Sigmoid colon (tissue), 7 donors: Measurements from ENCODE around the gene RPL22. TPM values are rescaled to one million over a fixed set of nuclear protein-coding genes. Genes with fewer than 3 reads are reported as not detected.

ENCODE experiments used
- DNase-seq: peaks from one replicate; pipeline ENCODE4 v3.0.0-alpha.2; 2019
- H3K27ac ChIP-seq, 4 donors: fragments of 200-600 bp; sonication (generic); one replicate each; pipeline ENCODE4 v1.5.1; 2016 to 2019; ENCODE audit warnings: mild to moderate bottlenecking in 1 of 4
- H3K27me3 ChIP-seq, 3 donors: fragments of 200-600 bp; sonication (generic); one replicate each; pipeline ENCODE4 v1.5.1; 2019; ENCODE audit warnings: mild to moderate bottlenecking in 1 of 3
- H3K36me3 ChIP-seq, 4 donors: fragments of 200-600 bp; sonication (generic); one replicate each; pipeline ENCODE4 v1.5.1; 2016 to 2019
- H3K4me1 ChIP-seq, 4 donors: fragments of 200-600 bp; sonication (generic); one replicate each; pipeline ENCODE4 v1.5.1; 2017 to 2019
- H3K4me3 ChIP-seq, 4 donors: fragments of 200-600 bp; sonication (generic); one replicate each; pipeline ENCODE4 v1.5.1; 2017 to 2019; ENCODE audit warnings: mild to moderate bottlenecking in 2 of 4, moderate library complexity in 1 of 4
- H3K9me3 ChIP-seq, 4 donors: fragments of 200-600 bp in 3 of 4; sonication (generic) in 3 of 4; one replicate each; pipeline versions ENCODE4 v1.5.1 to v1.6.1; 2013 to 2019
- EP300 ChIP-seq, 4 donors: sonication (generic); formaldehyde crosslinking; IDR thresholded peaks; one replicate each; pipeline ENCODE4 v1.6.1; 2017; ENCODE audit warnings: antibody characterized with exemption in 4 of 4
- POLR2A ChIP-seq, 2 donors: fragments of 450-650 bp; IDR thresholded peaks; one replicate each; pipeline ENCODE4 v1.6.1; 2016; ENCODE audit warnings: antibody characterized with exemption in 2 of 2, mild to moderate bottlenecking in 2 of 2, moderate library complexity in 2 of 2
- POLR2AphosphoS5 ChIP-seq, 4 donors: sonication (generic); formaldehyde crosslinking; IDR thresholded peaks; one replicate each; pipeline ENCODE4 v1.6.1; 2017; ENCODE audit warnings: antibody characterized with exemption in 4 of 4
- WGBS, 2 donors: extraction: QIAGEN DNeasy Blood & Tissue Kit; methylation state at CpG; one replicate each; pipeline ENCODE4 v1.1.7; 2013; 5-methylcytosine and 5-hydroxymethylcytosine counted together
- intact Hi-C: fragments of 100-400 bp; cut with DNase I; formaldehyde crosslinking; loops from one replicate; pipeline ENCODE4 v1.15.1; 2023
- polyA plus RNA-seq, 3 donors: library from polyadenylated mRNA; stranded (reverse); fragments of 200-250 nt; gene quantifications; one replicate each; pipeline ENCODE4 v1.2.3, GENCODE V29; 2013
- total RNA-seq, 4 donors: library from RNA; depleted of rRNA; stranded (reverse); fragments of >200 nt; gene quantifications; one replicate each; pipeline ENCODE4 v1.1.0, GENCODE V29; 2016
- TF ChIP-seq, protein P1 (sequence below), 4 experiments: fragments of 450-650 bp in 3 of 4; fragments of 200-600 bp in 1 of 4; IDR thresholded peaks; one replicate each; pipeline ENCODE4 v1.5.1; 2016 to 2019; ENCODE audit warnings: antibody characterized with exemption in 4 of 4, mild to moderate bottlenecking in 3 of 4, moderate library complexity in 2 of 4
- donor health status: healthy with polysubstance abuse.
- donor health status: Bipolar disorder and iron deficiency.
- donor health status: healthy.

Gene RPL22
- total and polyA plus RNA-seq, 7 donors = 166 to 443 (median 267) TPM

- no peak for TF ChIP-seq POLR2AphosphoS5 (IDR thresholded peaks at IDR 0.05)
- no peak for TF ChIP-seq POLR2A (IDR thresholded peaks at IDR 0.05)
- TF ChIP-seq, protein P1, sequence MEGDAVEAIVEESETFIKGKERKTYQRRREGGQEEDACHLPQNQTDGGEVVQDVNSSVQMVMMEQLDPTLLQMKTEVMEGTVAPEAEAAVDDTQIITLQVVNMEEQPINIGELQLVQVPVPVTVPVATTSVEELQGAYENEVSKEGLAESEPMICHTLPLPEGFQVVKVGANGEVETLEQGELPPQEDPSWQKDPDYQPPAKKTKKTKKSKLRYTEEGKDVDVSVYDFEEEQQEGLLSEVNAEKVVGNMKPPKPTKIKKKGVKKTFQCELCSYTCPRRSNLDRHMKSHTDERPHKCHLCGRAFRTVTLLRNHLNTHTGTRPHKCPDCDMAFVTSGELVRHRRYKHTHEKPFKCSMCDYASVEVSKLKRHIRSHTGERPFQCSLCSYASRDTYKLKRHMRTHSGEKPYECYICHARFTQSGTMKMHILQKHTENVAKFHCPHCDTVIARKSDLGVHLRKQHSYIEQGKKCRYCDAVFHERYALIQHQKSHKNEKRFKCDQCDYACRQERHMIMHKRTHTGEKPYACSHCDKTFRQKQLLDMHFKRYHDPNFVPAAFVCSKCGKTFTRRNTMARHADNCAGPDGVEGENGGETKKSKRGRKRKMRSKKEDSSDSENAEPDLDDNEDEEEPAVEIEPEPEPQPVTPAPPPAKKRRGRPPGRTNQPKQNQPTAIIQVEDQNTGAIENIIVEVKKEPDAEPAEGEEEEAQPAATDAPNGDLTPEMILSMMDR (IDR thresholded peaks at IDR 0.05) = no peak
- no peak for TF ChIP-seq EP300 (IDR thresholded peaks at IDR 0.05)
Observed at GRCh38 chr1:6180707-6181311, 18.6 kb downstream of the RPL22 start.

GRCh38 chr1:6180268-6180706 is 19.1 kb downstream of the RPL22 start, which contains the start of gene CHD5:
TSS of gene CHD5 (minus strand) at chr1:6180321. CDS start at chr1:6180023, 298 bp downstream.
- peaks cover 0 to 33% (median 30%) of the 10 kb centered on the region in 4 donors for H3K4me1 ChIP-seq

More at GRCh38 chr1:6180707-6181311, 18.6 kb downstream of the RPL22 start:
- no peak for DNase-seq
- Histone ChIP-seq H3K4me3 (peak overlapping the region in 1 of 4 donors; percentile 37), H3K9me3 (no peaks in the 10 kb centered on the region), H3K4me1 (peaks cover 0 to 37% (median 32%) of the 10 kb centered on the region in 4 donors), H3K27me3 (peaks cover 21 to 53% (median 49%) of the 10 kb centered on the region in 3 donors), H3K36me3 (peaks cover 0 to 8% (median 5%) of the 10 kb centered on the region in 4 donors), H3K27ac (peak overlapping the region in 1 of 4 donors; percentile 69)
- intact Hi-C loops = no loop called here
- 3 to 6% methylated on average over 36 of the region's 36 CpGs for WGBS, 2 donors

DNA sequence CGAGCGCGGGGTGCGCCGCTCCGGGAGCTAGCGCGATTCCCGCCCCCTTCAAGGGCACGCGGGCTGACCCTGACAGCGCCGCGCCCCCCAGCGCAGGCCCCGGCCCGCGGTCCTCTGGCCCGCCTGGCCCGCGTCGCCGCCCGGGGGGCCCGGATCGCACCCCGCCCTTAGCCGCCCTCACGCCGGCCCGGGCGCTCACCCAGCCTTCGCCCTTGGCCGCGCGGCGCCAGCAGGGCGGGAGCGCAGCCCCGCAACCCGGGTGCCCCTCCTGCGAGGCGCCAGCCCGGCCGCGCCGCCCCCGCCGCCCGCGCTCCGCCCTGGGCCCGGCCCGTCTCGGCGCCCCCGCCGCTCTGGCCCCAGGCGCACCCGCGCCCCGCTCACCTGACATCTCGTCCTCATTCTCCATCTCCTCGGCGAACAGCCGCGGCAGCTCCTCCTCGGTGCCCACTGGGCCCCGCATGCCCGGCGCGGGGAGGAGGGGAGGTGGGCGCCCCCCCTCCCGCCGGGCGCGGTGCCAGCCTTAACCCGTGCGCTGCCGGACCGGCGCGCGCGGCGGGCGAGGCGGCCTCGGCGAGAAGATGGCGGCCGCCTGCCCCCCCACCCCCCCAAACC is 19.7 kb downstream of the RPL22 start:
- no peak for DNase-seq
- Histone ChIP-seq H3K36me3 (no peaks in the 10 kb centered on the region), H3K4me1 (peaks cover 0 to 30% (median 28%) of the 10 kb centered on the region in 4 donors), H3K27me3 (peaks cover 21 to 63% (median 52%) of the 10 kb centered on the region in 3 donors), H3K4me3 (peak overlapping the region in 3 of 4 donors; percentile 27 to 39 (median 37)), H3K9me3 (no peaks in the 10 kb centered on the region), H3K27ac (peak overlapping the region in 1 of 4 donors; percentile 69)
- 1 to 2% methylated on average over 92 of the region's 92 CpGs for WGBS, 2 donors
- intact Hi-C loops = no loop called here
- TF ChIP-seq POLR2A (IDR thresholded peaks at IDR 0.05) = no peak
- no peak for TF ChIP-seq EP300 (IDR thresholded peaks at IDR 0.05)
- TF ChIP-seq, protein P1 (IDR thresholded peaks at IDR 0.05) = no peak
- TF ChIP-seq POLR2AphosphoS5 (IDR thresholded peaks at IDR 0.05) = no peak

More at GRCh38 chr1:6180268-6180706, 19.1 kb downstream of the RPL22 start, which contains the start of gene CHD5:
- H3K4me3 ChIP-seq = peak within 1 kb of the TSS in 3 of 4 donors; percentile 27 to 39 (median 37)
- H3K27me3 ChIP-seq = peaks cover 21 to 57% (median 52%) of the 10 kb centered on the region in 3 donors
- peaks cover 0 to 3% (median under 1%) of the 10 kb centered on the region in 4 donors for H3K36me3 ChIP-seq
- no peak for DNase-seq
- no peak for TF ChIP-seq POLR2A (IDR thresholded peaks at IDR 0.05)
- no peak for TF ChIP-seq EP300 (IDR thresholded peaks at IDR 0.05)
- TF ChIP-seq, protein P1 (IDR thresholded peaks at IDR 0.05) = no peak
- no peak for TF ChIP-seq POLR2AphosphoS5 (IDR thresholded peaks at IDR 0.05)
- intact Hi-C loops = no loop called here
- no peaks in the 10 kb centered on the region for H3K9me3 ChIP-seq
- peak within 1 kb of the TSS in 1 of 4 donors; percentile 69 for H3K27ac ChIP-seq
- 2 to 4% methylated on average over 57 of the region's 57 CpGs for WGBS, 2 donors

DNA sequence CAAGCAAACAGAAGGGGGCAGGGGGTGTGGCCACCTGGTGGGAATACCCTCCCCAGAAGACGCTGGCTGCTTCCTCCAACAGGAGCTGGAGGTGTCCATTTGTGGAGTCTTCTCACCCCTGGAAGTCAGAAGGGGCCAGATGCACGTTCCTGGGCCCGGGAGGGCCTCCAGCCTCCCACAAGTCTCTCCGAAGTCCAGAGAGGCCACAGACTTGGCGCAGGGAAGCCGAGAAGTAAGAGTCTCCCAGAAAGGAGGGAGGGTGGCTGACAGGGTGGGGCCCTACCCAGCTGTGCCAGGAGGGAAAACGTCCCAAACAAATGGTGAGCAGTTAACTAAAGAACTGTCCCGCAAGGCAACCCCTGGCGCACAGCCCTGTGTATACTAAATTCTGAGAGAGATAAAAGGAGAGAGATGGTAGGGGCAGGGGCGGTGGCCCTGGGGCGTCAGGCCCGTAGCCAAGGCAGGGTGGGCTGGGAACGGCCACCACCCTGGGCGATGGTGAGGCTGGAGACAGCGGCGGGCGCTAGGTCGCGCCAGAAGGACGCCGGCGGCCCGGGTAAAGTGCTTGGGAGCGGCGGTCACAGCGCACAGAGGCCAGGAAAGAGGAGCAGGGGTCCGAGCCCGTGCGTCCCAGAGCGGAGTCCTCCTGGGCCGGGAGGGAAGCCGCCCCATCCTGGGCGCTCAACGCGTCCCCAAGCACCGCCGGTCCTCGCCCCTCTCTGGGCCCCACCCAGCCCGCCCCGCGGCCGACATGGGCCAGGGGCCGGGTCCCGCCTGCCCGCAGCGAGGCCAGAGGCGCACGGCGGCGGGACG is 20.4 kb downstream of the RPL22 start:
- peaks cover 0 to 30% (median 28%) of the 10 kb centered on the region in 4 donors for H3K4me1 ChIP-seq
- H3K27ac ChIP-seq = no peak overlapping the region
- peaks cover 21 to 70% (median 52%) of the 10 kb centered on the region in 3 donors for H3K27me3 ChIP-seq
- H3K36me3 ChIP-seq = no peaks in the 10 kb centered on the region
- H3K4me3 ChIP-seq = peak overlapping the region in 3 of 4 donors; percentile 18 to 37 (median 35)
- WGBS, 2 donors = 3 to 6% methylated on average over 51 of the region's 51 CpGs
- H3K9me3 ChIP-seq = no peaks in the 10 kb centered on the region
- TF ChIP-seq POLR2A (IDR thresholded peaks at IDR 0.05) = no peak
- no peak for TF ChIP-seq POLR2AphosphoS5 (IDR thresholded peaks at IDR 0.05)
- TF ChIP-seq, protein P1 (IDR thresholded peaks at IDR 0.05) = no peak
- TF ChIP-seq EP300 (IDR thresholded peaks at IDR 0.05) = no peak
- intact Hi-C loops = no loop called here
- DNase-seq = no peak
